Measurements from ENCODE around the gene CFAP410.

CFAP410 gene

GRCh38 chr21:44300262-44300959 lies 38.8 kb downstream of the CFAP410 start:
- in situ Hi-C loops (cut with MboI; ENCODE audit: low sequenced_read_pairs): no loop called here

GRCh38 chr21:44299458-44300261 lies 39.5 kb downstream of the CFAP410 start, which contains the start of gene PFKL:
PFKL (plus strand) TSS chr21:44300053; CDS start chr21:44300106, 53 bp downstream.
- in situ Hi-C loops (cut with MboI; ENCODE audit: low sequenced_read_pairs): no loop called here

GRCh38 chr21:44299085-44299457 lies 40.1 kb downstream of the CFAP410 start:
- in situ Hi-C loops (cut with MboI; ENCODE audit: low sequenced_read_pairs): no loop called here

GRCh38 chr21:44298301-44298700 lies 40.9 kb downstream of the CFAP410 start:
- in situ Hi-C loops (cut with MboI; ENCODE audit: low sequenced_read_pairs): no loop called here

GRCh38 chr21:44297525-44298290 lies 41.5 kb downstream of the CFAP410 start:
- in situ Hi-C loops (cut with MboI; ENCODE audit: low sequenced_read_pairs): no loop called here

GRCh38 chr21:44296916-44297315 lies 42.3 kb downstream of the CFAP410 start:
- in situ Hi-C loops (cut with MboI; ENCODE audit: low sequenced_read_pairs): no loop called here

- in situ Hi-C loops (cut with MboI; ENCODE audit: low sequenced_read_pairs): no loop called here
Observed at GRCh38 chr21:44296103-44296519, 43.1 kb downstream of the CFAP410 start.

- in situ Hi-C loops (cut with MboI; ENCODE audit: low sequenced_read_pairs): no loop called here
Observed at GRCh38 chr21:44295646-44296045, 43.5 kb downstream of the CFAP410 start.

- in situ Hi-C loops (cut with MboI; ENCODE audit: low sequenced_read_pairs): no loop called here
Observed at GRCh38 chr21:44295163-44295573, 44.0 kb downstream of the CFAP410 start.

GRCh38 chr21:44294391-44295162 lies 44.6 kb downstream of the CFAP410 start:
- in situ Hi-C loops (cut with MboI; ENCODE audit: low sequenced_read_pairs): no loop called here

- in situ Hi-C loops (cut with MboI; ENCODE audit: low sequenced_read_pairs): no loop called here
Observed at GRCh38 chr21:44293551-44294231, 45.5 kb downstream of the CFAP410 start.

- in situ Hi-C loops (cut with MboI; ENCODE audit: low sequenced_read_pairs): no loop called here
Observed at GRCh38 chr21:44292812-44293195, 46.4 kb downstream of the CFAP410 start.

- in situ Hi-C loops (cut with MboI; ENCODE audit: low sequenced_read_pairs): no loop called here
Observed at GRCh38 chr21:44291936-44292811, 47.0 kb downstream of the CFAP410 start.

- in situ Hi-C loops (cut with MboI; ENCODE audit: low sequenced_read_pairs): no loop called here
Observed at GRCh38 chr21:44291078-44291935, 47.9 kb downstream of the CFAP410 start.

- in situ Hi-C loops (cut with MboI; ENCODE audit: low sequenced_read_pairs): no loop called here
Observed at GRCh38 chr21:44290327-44291077, 48.7 kb downstream of the CFAP410 start.

- in situ Hi-C loops (cut with MboI; ENCODE audit: low sequenced_read_pairs): no loop called here
Observed at GRCh38 chr21:44289381-44290010, 49.7 kb downstream of the CFAP410 start.

Measured in hTERT RPE-1 (cell line).